ENCODE data around the gene OSBPL3.
"Not testable (repeated sequence)": the region's sequence is repeated elsewhere in the genome, so short reads cannot be mapped to it uniquely, and the experiment has no call there.

Gene OSBPL3

DNA sequence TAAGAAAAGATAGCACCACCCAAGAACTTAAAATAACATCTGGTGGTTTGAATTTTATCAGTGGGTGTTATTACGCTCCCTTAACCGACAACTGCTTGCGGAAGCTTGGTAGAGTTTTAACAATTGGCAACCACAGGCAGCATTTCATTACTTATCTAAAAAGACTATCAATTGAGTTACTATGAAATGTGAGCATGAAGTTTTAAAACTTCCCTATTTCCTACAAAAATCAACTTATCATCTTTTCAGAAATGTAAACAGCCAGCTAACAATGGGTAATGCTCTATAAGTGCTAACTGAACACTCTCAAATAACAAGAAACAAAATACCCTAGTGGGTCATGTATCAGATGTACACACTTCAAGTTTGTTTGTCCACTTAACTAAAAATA is 68.8 kb downstream of the OSBPL3 start:
- Histone ChIP-seq H3K9me3 (ENCODE audit: control insufficient read depth, low read length) (no peaks in the 10 kb centered on the region), H3K36me3 (ENCODE audit: control insufficient read depth, insufficient read depth, low read length) (no peaks in the 10 kb centered on the region), H3K4me1 (ENCODE audit: control insufficient read depth, insufficient read depth, low read length) (peaks cover 26% of the 10 kb centered on the region), H3K4me3 (ENCODE audit: low read length) (no peak overlapping the region), H3K9ac (ENCODE audit: low read length) (no peak overlapping the region), H3K27me3 (ENCODE audit: control insufficient read depth, insufficient read depth, low read length) (no peaks in the 10 kb centered on the region)

DNA sequence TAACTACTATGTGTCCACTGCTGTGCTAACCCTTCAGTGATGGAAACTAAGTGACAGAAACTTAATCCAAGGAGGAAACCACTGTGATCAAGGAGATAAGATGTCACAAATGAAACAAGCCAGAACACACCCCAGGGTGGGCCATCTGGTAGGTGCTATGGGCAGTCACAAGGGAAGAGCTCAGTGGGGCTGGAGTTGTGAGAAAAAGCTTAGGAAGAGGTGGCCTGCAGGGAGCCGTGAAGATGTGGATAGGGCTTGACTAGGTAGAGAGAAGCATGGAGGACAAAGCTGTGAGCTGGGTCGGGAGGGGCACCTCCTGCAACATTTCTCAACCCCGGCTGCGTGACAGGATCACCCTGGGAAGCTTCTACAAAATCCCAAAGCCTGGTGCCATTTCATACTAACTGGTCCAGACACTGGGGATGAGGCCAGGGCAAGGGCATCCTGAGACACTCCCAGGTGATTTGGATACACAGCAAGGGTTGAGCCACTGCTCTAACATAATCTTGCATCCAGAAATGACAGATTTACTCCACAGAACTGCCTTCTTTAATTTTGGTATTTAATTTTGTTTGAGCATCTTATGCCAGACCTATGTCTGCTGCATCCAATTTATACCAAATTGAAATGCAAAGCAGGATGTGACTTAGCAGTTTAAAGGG is 69.3 kb downstream of the OSBPL3 start:
- Histone ChIP-seq H3K4me3 (ENCODE audit: low read length) (no peak overlapping the region), H3K9ac (ENCODE audit: low read length) (no peak overlapping the region), H3K9me3 (ENCODE audit: control insufficient read depth, low read length) (no peaks in the 10 kb centered on the region), H3K27me3 (ENCODE audit: control insufficient read depth, insufficient read depth, low read length) (no peaks in the 10 kb centered on the region), H3K4me1 (ENCODE audit: control insufficient read depth, insufficient read depth, low read length) (peaks cover 26% of the 10 kb centered on the region), H3K36me3 (ENCODE audit: control insufficient read depth, insufficient read depth, low read length) (no peaks in the 10 kb centered on the region)

DNA sequence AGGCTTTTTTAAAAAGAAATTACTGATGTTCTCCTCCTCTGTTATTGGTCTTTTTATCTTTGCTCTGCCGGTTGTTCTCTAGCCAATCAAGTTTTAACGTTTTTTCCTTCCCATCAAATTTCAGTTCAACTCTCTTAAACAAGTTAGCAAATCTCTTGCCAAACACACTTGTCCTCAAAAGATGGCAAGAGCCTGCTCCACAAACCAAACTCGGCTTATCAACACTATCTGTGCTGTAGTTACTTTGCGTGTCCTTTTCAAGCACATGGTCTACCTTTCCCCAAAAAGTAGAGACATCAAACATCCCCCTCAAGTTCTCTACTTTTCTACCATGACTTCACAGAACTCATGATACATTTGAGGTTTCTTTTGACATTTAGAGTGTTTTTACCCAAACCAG is 71.3 kb downstream of the OSBPL3 start:
- Histone ChIP-seq H3K27me3 (ENCODE audit: control insufficient read depth, insufficient read depth, low read length) (no peaks in the 10 kb centered on the region), H3K4me3 (ENCODE audit: low read length) (no peak overlapping the region), H3K9me3 (ENCODE audit: control insufficient read depth, low read length) (no peaks in the 10 kb centered on the region), H3K9ac (ENCODE audit: low read length) (no peak overlapping the region), H3K4me1 (ENCODE audit: control insufficient read depth, insufficient read depth, low read length) (peaks cover 40% of the 10 kb centered on the region), H3K36me3 (ENCODE audit: control insufficient read depth, insufficient read depth, low read length) (no peaks in the 10 kb centered on the region)

DNA sequence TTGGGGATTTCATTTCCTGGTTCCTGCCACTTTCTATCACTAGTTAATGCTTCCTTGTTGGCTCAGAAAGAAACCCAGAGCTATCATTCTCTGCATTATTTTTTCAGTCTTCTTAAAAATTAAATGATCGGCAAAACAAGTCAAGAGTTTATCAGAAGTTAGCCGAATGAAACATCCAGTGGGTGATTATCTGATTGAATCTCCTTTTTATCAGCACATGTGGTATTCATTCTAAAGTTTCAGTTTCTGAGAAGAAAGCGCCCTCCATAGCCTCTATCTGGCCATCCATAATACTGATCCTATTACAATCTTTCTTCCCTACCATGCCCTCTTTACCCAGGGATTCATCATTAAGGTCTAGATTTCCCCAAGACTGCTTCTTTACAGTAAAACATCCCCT is 71.8 kb downstream of the OSBPL3 start:
- Histone ChIP-seq H3K9me3 (ENCODE audit: control insufficient read depth, low read length) (no peaks in the 10 kb centered on the region), H3K27me3 (ENCODE audit: control insufficient read depth, insufficient read depth, low read length) (no peaks in the 10 kb centered on the region), H3K36me3 (ENCODE audit: control insufficient read depth, insufficient read depth, low read length) (no peaks in the 10 kb centered on the region), H3K9ac (ENCODE audit: low read length) (no peak overlapping the region), H3K4me1 (ENCODE audit: control insufficient read depth, insufficient read depth, low read length) (peaks cover 40% of the 10 kb centered on the region), H3K4me3 (ENCODE audit: low read length) (no peak overlapping the region)

DNA sequence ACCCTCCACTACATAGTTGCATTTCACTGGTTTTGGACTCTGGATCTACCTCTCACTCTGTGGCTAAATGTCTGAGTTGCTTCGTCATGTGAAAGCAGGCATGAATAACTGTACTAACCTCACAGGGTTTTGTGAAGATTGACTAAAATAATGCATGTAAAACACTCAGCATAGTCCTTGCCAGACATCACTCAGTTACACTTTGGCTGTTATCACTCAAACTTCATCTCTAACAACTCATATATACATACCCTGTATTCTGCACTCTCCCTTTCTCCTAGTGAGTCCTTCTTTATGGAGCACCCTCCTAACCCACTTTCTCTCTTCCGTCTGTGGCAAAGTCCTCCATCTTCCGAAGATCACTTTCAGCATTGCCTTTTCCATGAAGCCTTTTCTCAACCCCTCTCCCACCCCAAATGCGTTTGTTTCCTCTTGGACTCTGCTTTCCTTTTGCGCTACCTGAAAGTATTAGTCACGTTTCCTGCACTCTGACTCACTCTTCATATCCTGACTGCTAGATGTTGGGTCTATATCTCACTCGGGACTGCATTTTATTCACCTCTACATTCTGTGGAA is 72.6 kb downstream of the OSBPL3 start:
- Histone ChIP-seq H3K9me3 (ENCODE audit: control insufficient read depth, low read length) (no peaks in the 10 kb centered on the region), H3K27me3 (ENCODE audit: control insufficient read depth, insufficient read depth, low read length) (no peaks in the 10 kb centered on the region), H3K36me3 (ENCODE audit: control insufficient read depth, insufficient read depth, low read length) (no peaks in the 10 kb centered on the region), H3K4me3 (ENCODE audit: low read length) (no peak overlapping the region), H3K9ac (ENCODE audit: low read length) (no peak overlapping the region), H3K4me1 (ENCODE audit: control insufficient read depth, insufficient read depth, low read length) (peaks cover 40% of the 10 kb centered on the region)

DNA sequence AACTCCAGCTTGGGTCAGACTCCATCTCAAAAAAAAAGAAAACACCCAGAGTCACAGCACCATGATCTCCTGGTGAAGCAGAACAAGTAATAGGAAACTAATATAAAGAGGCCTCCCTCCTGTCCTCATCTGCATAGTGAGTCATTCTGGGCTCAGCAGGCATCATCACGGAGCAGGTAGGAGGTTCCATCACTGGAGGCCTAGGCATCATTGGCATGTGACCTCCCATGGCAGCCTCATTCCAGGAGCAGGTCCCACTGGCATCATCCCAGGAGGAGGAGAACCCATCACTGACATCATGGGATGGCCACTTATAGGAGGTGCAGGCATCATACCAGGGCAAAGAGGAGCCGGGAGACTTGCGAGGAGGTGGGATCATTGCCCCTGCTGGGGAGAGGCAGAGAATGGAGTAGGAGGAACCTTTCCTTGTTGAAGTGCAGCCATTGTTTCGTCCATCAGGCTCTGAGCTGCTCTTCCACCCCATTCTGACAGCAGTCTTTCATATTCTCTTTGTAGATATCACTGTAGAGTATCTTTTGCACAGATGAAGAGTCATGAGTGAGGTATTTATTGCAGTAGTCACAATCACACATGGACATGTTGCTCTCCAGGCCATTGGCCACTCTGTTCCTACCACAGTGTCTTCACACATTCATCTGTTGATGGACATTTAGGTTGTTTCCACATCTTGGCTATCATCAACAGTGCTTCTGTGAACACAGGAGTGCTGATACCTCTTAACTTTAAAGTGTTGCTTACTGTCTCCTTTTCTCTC is 73.8 kb downstream of the OSBPL3 start:
- Histone ChIP-seq H3K27me3 (ENCODE audit: control insufficient read depth, insufficient read depth, low read length) (no peaks in the 10 kb centered on the region), H3K9me3 (ENCODE audit: control insufficient read depth, low read length) (no peaks in the 10 kb centered on the region), H3K4me1 (ENCODE audit: control insufficient read depth, insufficient read depth, low read length) (peaks cover 40% of the 10 kb centered on the region), H3K9ac (ENCODE audit: low read length) (no peak overlapping the region), H3K36me3 (ENCODE audit: control insufficient read depth, insufficient read depth, low read length) (no peaks in the 10 kb centered on the region), H3K4me3 (ENCODE audit: low read length) (no peak overlapping the region)

DNA sequence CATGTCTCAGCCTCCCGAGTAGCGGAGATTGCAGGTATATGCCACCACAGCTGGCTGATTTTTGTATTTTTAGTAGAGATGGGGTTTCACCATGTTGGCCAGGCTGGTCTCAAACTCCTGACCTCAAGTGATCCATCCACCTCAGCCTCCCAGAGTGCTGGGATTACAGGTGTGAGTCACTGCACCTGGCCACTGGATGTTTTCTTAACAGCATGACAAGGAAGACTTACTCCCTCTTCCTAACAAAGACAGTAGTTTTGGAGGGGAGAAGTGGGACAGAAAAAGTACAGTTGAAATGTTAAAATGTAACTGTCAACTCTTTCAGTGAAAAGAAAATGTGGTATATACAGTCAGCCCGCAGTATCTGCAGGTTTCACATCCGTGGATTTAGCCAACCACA is 76.0 kb downstream of the OSBPL3 start:
- not testable (repeated sequence) for H3K9me3 ChIP-seq (ENCODE audit: control insufficient read depth, low read length); H3K9ac ChIP-seq (ENCODE audit: low read length); H3K27me3 ChIP-seq (ENCODE audit: control insufficient read depth, insufficient read depth, low read length); H3K36me3 ChIP-seq (ENCODE audit: control insufficient read depth, insufficient read depth, low read length); H3K4me3 ChIP-seq (ENCODE audit: low read length)
- peaks cover 34% of the 10 kb centered on the region for H3K4me1 ChIP-seq (ENCODE audit: control insufficient read depth, insufficient read depth, low read length)

DNA sequence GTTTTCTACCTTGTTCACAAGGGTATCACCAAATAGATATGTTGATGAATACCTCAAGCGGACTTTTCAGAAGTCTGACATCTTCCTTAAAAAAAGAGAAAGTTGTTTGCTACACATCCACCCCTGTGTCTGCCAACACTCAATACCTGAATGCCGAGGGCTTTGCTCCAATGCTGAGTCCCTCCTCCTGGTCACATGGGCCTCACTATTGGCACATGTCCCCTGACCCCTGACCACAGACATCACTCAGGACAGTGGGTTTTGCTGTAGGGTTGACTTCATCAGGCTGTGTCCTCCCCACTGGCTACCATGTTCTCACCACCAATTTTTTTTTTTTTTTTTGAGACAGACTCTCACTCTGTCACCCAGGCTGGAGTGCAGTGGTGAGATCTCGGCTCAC is 76.4 kb downstream of the OSBPL3 start:
- H3K4me1 ChIP-seq (ENCODE audit: control insufficient read depth, insufficient read depth, low read length): peaks cover 34% of the 10 kb centered on the region
- H3K9ac ChIP-seq (ENCODE audit: low read length): no peak overlapping the region
- no peaks in the 10 kb centered on the region for H3K36me3 ChIP-seq (ENCODE audit: control insufficient read depth, insufficient read depth, low read length)
- H3K4me3 ChIP-seq (ENCODE audit: low read length): no peak overlapping the region
- H3K9me3 ChIP-seq (ENCODE audit: control insufficient read depth, low read length): no peaks in the 10 kb centered on the region
- H3K27me3 ChIP-seq (ENCODE audit: control insufficient read depth, insufficient read depth, low read length): no peaks in the 10 kb centered on the region

DNA sequence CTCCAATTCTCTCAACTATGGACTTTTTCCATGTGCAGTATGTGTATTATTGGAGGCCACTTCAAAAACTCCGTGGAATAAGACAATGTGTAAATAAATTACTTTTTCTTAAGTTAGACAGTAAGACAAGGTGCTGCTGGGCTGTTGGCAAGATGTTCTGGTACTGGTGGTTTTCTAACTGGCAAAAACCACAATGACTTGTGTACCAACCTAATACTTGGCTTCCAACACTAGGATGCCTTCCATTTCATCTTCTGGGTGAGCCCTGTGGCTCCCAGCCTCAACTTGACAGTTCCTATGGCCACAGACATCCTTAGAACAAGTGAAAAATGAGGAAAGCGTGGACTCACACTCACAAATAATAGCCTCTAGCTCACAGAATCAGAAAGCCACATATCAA is 77.0 kb downstream of the OSBPL3 start:
- H3K36me3 ChIP-seq (ENCODE audit: control insufficient read depth, insufficient read depth, low read length): no peaks in the 10 kb centered on the region
- no peaks in the 10 kb centered on the region for H3K9me3 ChIP-seq (ENCODE audit: control insufficient read depth, low read length)
- H3K4me1 ChIP-seq (ENCODE audit: control insufficient read depth, insufficient read depth, low read length): peaks cover 28% of the 10 kb centered on the region
- no peak overlapping the region for H3K9ac ChIP-seq (ENCODE audit: low read length)
- H3K4me3 ChIP-seq (ENCODE audit: low read length): no peak overlapping the region
- no peaks in the 10 kb centered on the region for H3K27me3 ChIP-seq (ENCODE audit: control insufficient read depth, insufficient read depth, low read length)

DNA sequence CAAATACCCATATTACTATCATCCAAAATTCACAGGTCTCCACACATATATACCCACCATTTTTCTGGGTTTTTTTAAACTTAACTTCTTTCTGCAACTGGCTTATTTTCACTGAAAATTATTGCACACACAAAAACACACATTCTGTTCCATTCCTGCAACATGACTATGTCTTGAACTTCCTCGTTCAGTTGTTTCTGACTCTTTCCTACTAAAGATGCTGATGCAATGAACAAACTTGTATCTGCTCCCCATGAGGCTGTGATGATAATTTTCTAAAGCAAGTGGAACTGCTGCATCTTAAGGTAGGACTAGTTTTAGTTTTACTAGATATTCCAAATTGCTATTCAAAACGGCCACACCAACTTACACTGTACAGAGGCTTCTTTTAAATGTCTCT is 77.7 kb downstream of the OSBPL3 start:
- H3K9ac ChIP-seq (ENCODE audit: low read length): no peak overlapping the region
- no peaks in the 10 kb centered on the region for H3K27me3 ChIP-seq (ENCODE audit: control insufficient read depth, insufficient read depth, low read length)
- no peaks in the 10 kb centered on the region for H3K36me3 ChIP-seq (ENCODE audit: control insufficient read depth, insufficient read depth, low read length)
- no peak overlapping the region for H3K4me3 ChIP-seq (ENCODE audit: low read length)
- no peaks in the 10 kb centered on the region for H3K9me3 ChIP-seq (ENCODE audit: control insufficient read depth, low read length)
- H3K4me1 ChIP-seq (ENCODE audit: control insufficient read depth, insufficient read depth, low read length): peaks cover 22% of the 10 kb centered on the region

DNA sequence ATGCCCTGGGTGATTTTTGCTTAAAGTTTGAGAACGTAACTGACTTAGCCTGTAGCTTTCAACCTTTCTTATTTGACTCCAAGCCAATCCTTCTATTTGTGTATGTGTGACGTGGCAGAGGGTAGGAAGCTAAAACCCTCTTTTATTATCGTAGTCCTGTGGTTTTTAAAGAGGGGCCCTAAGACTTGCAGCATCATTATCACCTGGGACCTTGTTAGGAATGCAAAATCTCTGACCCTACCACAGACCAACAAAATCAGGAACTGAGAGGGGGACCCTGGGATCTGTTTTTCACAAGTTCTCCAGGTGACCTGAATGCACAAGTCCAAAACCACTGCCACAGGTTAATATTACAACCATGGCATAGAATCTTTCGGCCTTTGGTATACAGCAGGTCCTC is 80.1 kb downstream of the OSBPL3 start:
- no peaks in the 10 kb centered on the region for H3K9me3 ChIP-seq (ENCODE audit: control insufficient read depth, low read length)
- H3K9ac ChIP-seq (ENCODE audit: low read length): no peak overlapping the region
- no peak overlapping the region for H3K4me3 ChIP-seq (ENCODE audit: low read length)
- no peaks in the 10 kb centered on the region for H3K36me3 ChIP-seq (ENCODE audit: control insufficient read depth, insufficient read depth, low read length)
- H3K27me3 ChIP-seq (ENCODE audit: control insufficient read depth, insufficient read depth, low read length): no peaks in the 10 kb centered on the region
- peaks cover 7% of the 10 kb centered on the region for H3K4me1 ChIP-seq (ENCODE audit: control insufficient read depth, insufficient read depth, low read length)

DNA sequence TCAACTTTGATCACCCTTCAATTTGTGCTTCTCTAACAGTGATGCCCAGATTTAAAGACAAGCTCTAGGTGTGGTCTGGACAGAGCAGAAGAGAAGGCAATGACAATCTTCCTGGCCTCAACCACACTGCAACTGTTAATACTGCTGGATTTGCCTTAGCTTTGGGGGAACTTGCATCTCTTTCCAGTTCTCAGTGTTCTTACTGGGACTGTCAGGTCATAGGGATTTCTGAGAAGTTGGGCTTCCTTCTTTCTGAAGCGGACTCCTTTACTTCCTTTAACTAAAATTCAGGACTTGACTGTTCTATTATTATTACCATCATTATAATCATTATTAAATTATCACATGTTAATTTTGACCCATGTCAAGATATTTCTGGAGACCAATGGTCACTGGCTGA is 80.8 kb downstream of the OSBPL3 start:
- Histone ChIP-seq H3K9ac (ENCODE audit: low read length) (no peak overlapping the region), H3K4me1 (ENCODE audit: control insufficient read depth, insufficient read depth, low read length) (peaks cover 2% of the 10 kb centered on the region), H3K4me3 (ENCODE audit: low read length) (no peak overlapping the region), H3K9me3 (ENCODE audit: control insufficient read depth, low read length) (no peaks in the 10 kb centered on the region), H3K36me3 (ENCODE audit: control insufficient read depth, insufficient read depth, low read length) (no peaks in the 10 kb centered on the region), H3K27me3 (ENCODE audit: control insufficient read depth, insufficient read depth, low read length) (no peaks in the 10 kb centered on the region)

Data from mucosa of stomach (tissue), 1 donor.